ENCODE data around the gene FAM193B. TPM values are rescaled to one million over a fixed set of nuclear protein-coding genes. Genes with fewer than 3 reads are reported as not detected.
A peak's percentile ranks its signal among the peaks of the same experiment; 100 is the strongest.

The FAM193B gene
- total RNA-seq, 3 donors from 2014 or later (not counting 1 experiment from before 2014, with no cell fraction given): 203 to 235 (median 216) TPM

- Mint-ChIP-seq H3K4me3 (peak overlapping the region; percentile 63), H3K9me3 (no peaks in the 10 kb centered on the region), H3K27me3 (ENCODE audit: low read depth in 2 of 2) (peaks cover 0 to 16% of the 10 kb centered on the region in 2 donors), H3K4me1 (peaks cover 14 to 57% of the 10 kb centered on the region in 2 donors), H3K27ac (peak overlapping the region in 1 of 2 donors; percentile 76), H3K36me3 (no peaks in the 10 kb centered on the region)
- peaks cover 31% of the 10 kb centered on the region for H3K4me1 ChIP-seq (ENCODE audit: control insufficient read depth, insufficient read depth, low read length)
- WGBS (ENCODE audit: insufficient coverage): 2% methylated on average over 93 of the region's 93 CpGs
- H3K9me3 ChIP-seq (ENCODE audit: control insufficient read depth, insufficient read depth, low read length): no peaks in the 10 kb centered on the region
- DNase-seq (peak; percentile 56 to 71), ATAC-seq (peak; percentile 55 to 66 (median 66))
- no peak overlapping the region for H3K27ac ChIP-seq (ENCODE audit: low read length)
- H3K27me3 ChIP-seq (ENCODE audit: control insufficient read depth, insufficient read depth, low read length): peaks cover 15% of the 10 kb centered on the region
- no peaks in the 10 kb centered on the region for H3K36me3 ChIP-seq (ENCODE audit: control insufficient read depth, insufficient read depth, low read length)
- TF ChIP-seq CTCF (IDR thresholded peaks at IDR 0.05): no peak
- H3K4me3 ChIP-seq (ENCODE audit: low read length): peak overlapping the region; percentile 19
- intact Hi-C loops (cut with micrococcal nuclease): no loop called here
Measured at GRCh38 chr5:177472460-177473442, 81.6 kb downstream of the FAM193B start.

- no peak for TF ChIP-seq CTCF (IDR thresholded peaks at IDR 0.05)
- 74% methylated on average over 14 of the region's 14 CpGs for WGBS (ENCODE audit: insufficient coverage)
- Histone ChIP-seq H3K27ac (ENCODE audit: low read length) (peak overlapping the region; percentile 15), H3K27me3 (ENCODE audit: control insufficient read depth, insufficient read depth, low read length) (peaks cover 15% of the 10 kb centered on the region), H3K4me1 (ENCODE audit: control insufficient read depth, insufficient read depth, low read length) (peaks cover 28% of the 10 kb centered on the region), H3K4me3 (ENCODE audit: low read length) (no peak overlapping the region), H3K9me3 (ENCODE audit: control insufficient read depth, insufficient read depth, low read length) (no peaks in the 10 kb centered on the region), H3K36me3 (ENCODE audit: control insufficient read depth, insufficient read depth, low read length) (no peaks in the 10 kb centered on the region)
- peaks cover 0 to 16% of the 10 kb centered on the region in 2 donors for H3K27me3 Mint-ChIP-seq (ENCODE audit: low read depth in 2 of 2)
- H3K9me3 Mint-ChIP-seq: no peaks in the 10 kb centered on the region
- no peaks in the 10 kb centered on the region for H3K36me3 Mint-ChIP-seq
- peak; percentile 56 to 70 (median 64) for ATAC-seq
- peaks cover 14 to 57% of the 10 kb centered on the region in 2 donors for H3K4me1 Mint-ChIP-seq
- intact Hi-C loops (cut with micrococcal nuclease): no loop called here
- H3K27ac Mint-ChIP-seq: peak overlapping the region in 1 of 2 donors; percentile 76
- DNase-seq: peak in 1 of 2 donors; percentile 58
- H3K4me3 Mint-ChIP-seq: peak overlapping the region; percentile 60
Measured at GRCh38 chr5:177471610-177472356, 82.6 kb downstream of the FAM193B start.

GRCh38 chr5:177470759-177471536, 83.4 kb downstream of the FAM193B start:
- H3K27me3 ChIP-seq (ENCODE audit: control insufficient read depth, insufficient read depth, low read length): peaks cover 15% of the 10 kb centered on the region

More at GRCh38 chr5:177470759-177471536, 83.4 kb downstream of the FAM193B start:
- ATAC-seq (peak in 1 of 3 donors; percentile 9), DNase-seq (no peak)
- H3K36me3 ChIP-seq (ENCODE audit: control insufficient read depth, insufficient read depth, low read length): no peaks in the 10 kb centered on the region
- peak overlapping the region in 1 of 2 donors; percentile 76 for H3K27ac Mint-ChIP-seq
- TF ChIP-seq CTCF (IDR thresholded peaks at IDR 0.05): no peak
- no peak overlapping the region for H3K27ac ChIP-seq (ENCODE audit: low read length)
- H3K9me3 ChIP-seq (ENCODE audit: control insufficient read depth, insufficient read depth, low read length): no peaks in the 10 kb centered on the region
- 91% methylated on average over 10 of the region's 10 CpGs for WGBS (ENCODE audit: insufficient coverage)
- no peaks in the 10 kb centered on the region for H3K36me3 Mint-ChIP-seq
- H3K4me1 Mint-ChIP-seq: peaks cover 14 to 52% of the 10 kb centered on the region in 2 donors
- H3K4me1 ChIP-seq (ENCODE audit: control insufficient read depth, insufficient read depth, low read length): peaks cover 28% of the 10 kb centered on the region
- intact Hi-C loops (cut with micrococcal nuclease): no loop called here
- H3K27me3 Mint-ChIP-seq (ENCODE audit: low read depth in 2 of 2): peaks cover 0 to 16% of the 10 kb centered on the region in 2 donors
- H3K4me3 Mint-ChIP-seq: no peak overlapping the region
- H3K4me3 ChIP-seq (ENCODE audit: low read length): no peak overlapping the region
- no peaks in the 10 kb centered on the region for H3K9me3 Mint-ChIP-seq

Other genes with a start within 250 kb of the FAM193B start
- gene MXD3, start 242.7 kb downstream of the FAM193B start, total RNA-seq: 10 to 100 TPM; 10.9 to 15.0 (median 15.0) TPM
- gene LMAN2, start 202.9 kb downstream of the FAM193B start, total RNA-seq: 100 to 1,000 TPM; 112 to 124 (median 114) TPM
- gene RGS14, start 196.6 kb downstream of the FAM193B start, total RNA-seq: 10 to 100 TPM; 57.3 to 87.0 (median 66.1) TPM
- gene SLC34A1, start 170.1 kb downstream of the FAM193B start, total RNA-seq: under 1 TPM; 0.50 to 0.66 (median 0.63) TPM
- gene PFN3, start 153.9 kb downstream of the FAM193B start, total RNA-seq: not detected
- 1 to 10 TPM in 1 of 3 donors, under 1 TPM in 2; 0.66 to 1.7 (median 0.93) TPM for gene F12, start 145.0 kb downstream of the FAM193B start, total RNA-seq
- gene GRK6, start 127.9 kb downstream of the FAM193B start, total RNA-seq: 100 to 1,000 TPM; 173 to 221 (median 190) TPM
- 10 to 100 TPM; 21.6 to 27.9 (median 23.3) TPM for gene PRR7, start 107.7 kb downstream of the FAM193B start, total RNA-seq
- gene DBN1, start 80.9 kb downstream of the FAM193B start, total RNA-seq: 10 to 100 TPM; 13.7 to 25.2 (median 15.0) TPM
- gene PDLIM7, start 57.0 kb downstream of the FAM193B start, total RNA-seq: 10 to 100 TPM in 2 of 3 donors, 1 to 10 TPM in 1; 9.7 to 58.7 (median 14.7) TPM
- gene DOK3, start 44.7 kb downstream of the FAM193B start, total RNA-seq: 10 to 100 TPM in 1 of 3 donors, 1 to 10 TPM in 2; 3.5 to 19.8 (median 9.1) TPM
- gene DDX41, start 37.6 kb downstream of the FAM193B start, total RNA-seq: 100 to 1,000 TPM in 1 of 3 donors, 10 to 100 TPM in 2; 66.6 to 106 (median 78.3) TPM
- 100 to 1,000 TPM in 1 of 3 donors, 10 to 100 TPM in 2; 91.2 to 114 (median 94.4) TPM for gene TMED9, start 37.6 kb upstream of the FAM193B start, total RNA-seq
- gene B4GALT7, start 45.6 kb upstream of the FAM193B start, total RNA-seq: 10 to 100 TPM; 28.7 to 38.5 (median 28.7) TPM
- gene FAM153A, start 228.3 kb upstream of the FAM193B start, total RNA-seq: 1 to 10 TPM in 1 of 3 donors, under 1 TPM in 2; 0.63 to 3.5 (median 0.85) TPM

All from natural killer cell (primary cell).